ENCODE data around the gene ZNF205.

DNA sequence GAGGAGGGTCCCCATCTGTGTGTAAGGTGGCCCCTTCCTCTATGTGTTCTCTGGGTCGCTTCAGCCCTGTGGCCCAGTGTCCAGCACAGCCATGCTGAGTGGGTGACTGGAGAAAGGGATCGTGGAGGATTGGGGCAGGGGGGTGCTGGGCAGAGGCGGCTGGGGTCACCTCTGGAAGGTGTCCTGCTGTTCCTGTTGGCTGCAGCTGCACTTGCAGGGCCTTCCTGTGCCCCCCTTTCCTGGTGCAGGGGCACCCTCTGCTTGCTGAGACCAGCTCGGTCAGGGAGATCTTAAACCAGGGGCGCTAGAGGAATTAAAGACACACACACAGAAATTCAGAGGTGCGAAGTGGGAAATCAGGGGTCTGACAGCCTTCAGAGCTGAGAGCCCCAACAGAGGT lies 35.8 kb upstream of the ZNF205 start:
- no peak for TF ChIP-seq CTCF (IDR thresholded peaks at IDR 0.05)
- TF ChIP-seq POLR2A (IDR thresholded peaks at IDR 0.05) = no peak
